GM12875 (cell line): ENCODE measurements around the gene CEP95.

Source experiments
- H3K4me3 ChIP-seq: one replicate; pipeline ENCODE4 v1.5.1; 2011; ENCODE audit warnings: low read depth, low read length, control low read depth
- CTCF ChIP-seq: IDR thresholded peaks from 2 replicates; pipeline ENCODE4 v1.5.1; 2011; ENCODE audit warnings: low read depth, mild to moderate bottlenecking, control low read depth, inconsistent platforms, low read length, moderate library complexity, borderline replicate concordance; ENCODE audit not compliant: insufficient read depth

The CEP95 gene

GRCh38 chr17:64484380-64484779, 22.4 kb upstream of the CEP95 start:
- no peak overlapping the region for H3K4me3 ChIP-seq
- no peak for TF ChIP-seq CTCF

GRCh38 chr17:64488301-64488700, 18.5 kb upstream of the CEP95 start:
- TF ChIP-seq CTCF = no peak
- H3K4me3 ChIP-seq = no peak overlapping the region

GRCh38 chr17:64491034-64491860, 15.5 kb upstream of the CEP95 start:
- peak; percentile 65; the same call in 1 of the 2 replicates for TF ChIP-seq CTCF
- H3K4me3 ChIP-seq = no peak overlapping the region

GRCh38 chr17:64491994-64492393, 14.8 kb upstream of the CEP95 start:
- no peak for TF ChIP-seq CTCF
- no peak overlapping the region for H3K4me3 ChIP-seq

- TF ChIP-seq CTCF = peak; percentile 14; the same call in 1 of the 2 replicates
- no peak overlapping the region for H3K4me3 ChIP-seq
Observed at GRCh38 chr17:64492481-64493109, 14.2 kb upstream of the CEP95 start.

- no peak for TF ChIP-seq CTCF
- H3K4me3 ChIP-seq = no peak overlapping the region
Observed at GRCh38 chr17:64494121-64494520, 12.7 kb upstream of the CEP95 start.

- H3K4me3 ChIP-seq = peak overlapping the region; percentile 11
Observed at GRCh38 chr17:64495300-64495699, 11.5 kb upstream of the CEP95 start.
